Measurements from ENCODE around the gene TAOK3. TPM values are rescaled to one million over a fixed set of nuclear protein-coding genes. Genes with fewer than 3 reads are reported as not detected.

Gene TAOK3
- total RNA-seq, 2 donors from 2014 or later, result 52.3 to 59.6 TPM

DNA sequence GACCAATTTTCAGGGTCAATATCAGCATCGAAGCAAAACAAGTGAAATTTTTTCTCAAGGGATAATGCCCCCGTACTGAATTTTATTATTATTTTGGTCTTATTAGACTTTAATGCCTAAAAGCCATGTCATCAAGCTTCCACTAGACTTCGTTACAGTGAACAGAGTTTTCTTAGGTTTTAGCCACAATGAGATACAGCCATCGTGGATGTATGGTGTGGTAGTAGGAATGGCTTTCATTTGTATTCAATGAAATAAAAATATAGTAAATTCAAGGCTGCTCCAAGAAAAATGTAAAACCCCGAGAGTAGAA lies 11.7 kb downstream of the TAOK3 start:
- H3K27ac ChIP-seq, result no peak overlapping the region
- TF ChIP-seq, protein P1, sequence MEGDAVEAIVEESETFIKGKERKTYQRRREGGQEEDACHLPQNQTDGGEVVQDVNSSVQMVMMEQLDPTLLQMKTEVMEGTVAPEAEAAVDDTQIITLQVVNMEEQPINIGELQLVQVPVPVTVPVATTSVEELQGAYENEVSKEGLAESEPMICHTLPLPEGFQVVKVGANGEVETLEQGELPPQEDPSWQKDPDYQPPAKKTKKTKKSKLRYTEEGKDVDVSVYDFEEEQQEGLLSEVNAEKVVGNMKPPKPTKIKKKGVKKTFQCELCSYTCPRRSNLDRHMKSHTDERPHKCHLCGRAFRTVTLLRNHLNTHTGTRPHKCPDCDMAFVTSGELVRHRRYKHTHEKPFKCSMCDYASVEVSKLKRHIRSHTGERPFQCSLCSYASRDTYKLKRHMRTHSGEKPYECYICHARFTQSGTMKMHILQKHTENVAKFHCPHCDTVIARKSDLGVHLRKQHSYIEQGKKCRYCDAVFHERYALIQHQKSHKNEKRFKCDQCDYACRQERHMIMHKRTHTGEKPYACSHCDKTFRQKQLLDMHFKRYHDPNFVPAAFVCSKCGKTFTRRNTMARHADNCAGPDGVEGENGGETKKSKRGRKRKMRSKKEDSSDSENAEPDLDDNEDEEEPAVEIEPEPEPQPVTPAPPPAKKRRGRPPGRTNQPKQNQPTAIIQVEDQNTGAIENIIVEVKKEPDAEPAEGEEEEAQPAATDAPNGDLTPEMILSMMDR (IDR thresholded peaks at IDR 0.05), result no peak
- H3K36me3 ChIP-seq, result no peaks in the 10 kb centered on the region
- H3K9me3 ChIP-seq, result no peaks in the 10 kb centered on the region
- no peak for ATAC-seq (ENCODE audit: insufficient number of reproducible peaks, low FRiP score, low read depth)
- no peak overlapping the region for H3K4me3 ChIP-seq
- no peaks in the 10 kb centered on the region for H3K27me3 ChIP-seq (replicated peaks; ENCODE audit: insufficient read depth)
- DNase-seq (ENCODE audit: low spot score), result no peak
- peaks cover 11 to 18% of the 10 kb centered on the region in 2 donors for H3K4me1 ChIP-seq (ENCODE audit: control insufficient read depth in 1 of 2, low read depth in 2 of 2)

GRCh38 chr12:118359541-118359915 lies 13.2 kb downstream of the TAOK3 start:
- peak overlapping the region in 1 of 2 donors; percentile 3 for H3K27ac ChIP-seq

DNA sequence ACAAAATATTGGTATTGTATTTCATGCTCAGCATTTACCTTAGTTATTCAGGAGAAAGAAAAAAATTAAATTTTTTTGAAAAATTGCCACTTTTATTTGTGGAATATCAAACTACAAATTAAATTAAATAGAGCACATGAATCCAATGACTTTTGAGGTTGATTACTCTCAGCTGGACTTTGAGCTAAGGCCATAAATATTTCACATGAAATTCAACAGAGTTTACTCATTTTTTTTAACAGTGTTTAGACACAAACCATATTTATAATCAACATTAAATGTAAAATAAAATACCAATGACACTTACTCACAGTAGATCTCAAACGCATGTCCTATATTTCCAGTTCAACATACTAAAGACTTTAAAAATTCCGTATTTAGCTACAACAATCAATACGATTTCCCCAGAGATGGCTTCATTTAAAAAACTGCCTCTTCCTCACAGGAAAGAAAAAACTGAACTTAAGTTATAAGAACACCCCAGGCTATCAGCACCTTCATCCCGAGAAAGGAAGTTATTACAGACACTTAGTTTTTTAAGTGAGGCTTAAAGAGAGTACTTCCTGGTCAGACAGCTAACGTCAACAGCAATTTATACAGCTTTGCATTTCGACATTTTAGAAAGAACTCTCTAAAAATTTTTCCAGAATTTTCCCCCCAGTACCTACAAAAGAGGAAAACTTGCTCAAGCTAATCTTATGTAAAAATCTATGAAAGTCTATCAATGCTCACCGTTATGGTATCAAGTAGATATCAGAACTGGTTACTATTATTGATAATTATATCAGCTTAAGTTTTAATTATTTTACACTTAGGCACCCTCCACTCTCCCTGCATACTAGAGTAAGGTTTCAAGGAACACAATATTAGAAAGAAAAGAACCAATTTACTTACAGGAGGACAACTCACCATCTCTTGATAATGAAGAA lies 13.8 kb downstream of the TAOK3 start:
- Histone ChIP-seq H3K4me3 (peak overlapping the region; percentile 38), H3K27ac (peak overlapping the region in 1 of 2 donors; percentile 3)
- TF ChIP-seq, protein P1 (IDR thresholded peaks at IDR 0.05), result no peak

More at GRCh38 chr12:118359541-118359915, 13.2 kb downstream of the TAOK3 start:
- Histone ChIP-seq H3K4me3 (peak overlapping the region; percentile 38), H3K27me3 (replicated peaks; ENCODE audit: insufficient read depth) (no peaks in the 10 kb centered on the region), H3K4me1 (ENCODE audit: control insufficient read depth in 1 of 2, low read depth in 2 of 2) (peaks cover 11 to 18% of the 10 kb centered on the region in 2 donors), H3K36me3 (no peaks in the 10 kb centered on the region), H3K9me3 (no peaks in the 10 kb centered on the region)
- ATAC-seq (ENCODE audit: insufficient number of reproducible peaks, low FRiP score, low read depth) (no peak), DNase-seq (ENCODE audit: low spot score) (no peak)
- TF ChIP-seq, protein P1 (IDR thresholded peaks at IDR 0.05), result no peak

DNA sequence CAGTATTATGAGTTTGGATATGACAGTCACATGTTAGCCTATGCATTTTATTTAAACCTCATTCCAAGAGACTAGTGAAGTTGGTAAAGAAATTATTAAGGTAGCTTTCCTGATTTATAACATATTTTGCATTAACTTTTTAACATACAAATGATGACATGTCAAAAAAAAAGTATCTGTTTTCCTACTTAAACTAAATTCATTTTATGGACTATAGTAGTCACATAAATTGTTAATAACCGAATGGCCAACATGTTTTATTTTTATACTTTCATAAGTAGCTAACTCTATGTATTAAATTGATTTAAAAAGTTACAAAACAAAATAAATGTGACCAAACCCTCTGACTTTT lies 14.7 kb downstream of the TAOK3 start:
- Histone ChIP-seq H3K36me3 (no peaks in the 10 kb centered on the region), H3K4me3 (peak overlapping the region; percentile 17), H3K27me3 (replicated peaks; ENCODE audit: insufficient read depth) (no peaks in the 10 kb centered on the region), H3K9me3 (no peaks in the 10 kb centered on the region), H3K27ac (no peak overlapping the region), H3K4me1 (ENCODE audit: control insufficient read depth in 1 of 2, low read depth in 2 of 2) (peaks cover 11 to 18% of the 10 kb centered on the region in 2 donors)
- ATAC-seq (ENCODE audit: insufficient number of reproducible peaks, low FRiP score, low read depth) (no peak), DNase-seq (ENCODE audit: low spot score) (no peak)
- TF ChIP-seq, protein P1 (IDR thresholded peaks at IDR 0.05), result no peak

More for the DNA sequence above, 13.8 kb downstream of the TAOK3 start:
- no peaks in the 10 kb centered on the region for H3K9me3 ChIP-seq
- no peaks in the 10 kb centered on the region for H3K27me3 ChIP-seq (replicated peaks; ENCODE audit: insufficient read depth)
- DNase-seq (ENCODE audit: low spot score), result no peak
- no peak for ATAC-seq (ENCODE audit: insufficient number of reproducible peaks, low FRiP score, low read depth)
- H3K36me3 ChIP-seq, result no peaks in the 10 kb centered on the region
- peaks cover 11 to 18% of the 10 kb centered on the region in 2 donors for H3K4me1 ChIP-seq (ENCODE audit: control insufficient read depth in 1 of 2, low read depth in 2 of 2)

GRCh38 chr12:118357257-118358007 lies 15.3 kb downstream of the TAOK3 start:
- peak; percentile 58 for ATAC-seq (ENCODE audit: insufficient number of reproducible peaks, low FRiP score, low read depth)
- TF ChIP-seq, protein P1 (IDR thresholded peaks at IDR 0.05), result no peak
- DNase-seq (ENCODE audit: low spot score), result no peak
- H3K4me3 ChIP-seq, result peak overlapping the region; percentile 17
- peaks cover 11 to 18% of the 10 kb centered on the region in 2 donors for H3K4me1 ChIP-seq (ENCODE audit: control insufficient read depth in 1 of 2, low read depth in 2 of 2)
- no peaks in the 10 kb centered on the region for H3K9me3 ChIP-seq
- H3K27ac ChIP-seq, result no peak overlapping the region
- no peaks in the 10 kb centered on the region for H3K27me3 ChIP-seq (replicated peaks; ENCODE audit: insufficient read depth)
- H3K36me3 ChIP-seq, result no peaks in the 10 kb centered on the region

Measured in thoracic aorta (tissue), 2 donors.